ENCODE data around the gene ANGPTL7. TPM values are rescaled to one million over a fixed set of nuclear protein-coding genes. Genes with fewer than 3 reads are reported as not detected.

The ANGPTL7 gene
- total RNA-seq, 2 donors from 2014 or later, result 3.6 to 4.9 TPM

- TF ChIP-seq, protein P1, sequence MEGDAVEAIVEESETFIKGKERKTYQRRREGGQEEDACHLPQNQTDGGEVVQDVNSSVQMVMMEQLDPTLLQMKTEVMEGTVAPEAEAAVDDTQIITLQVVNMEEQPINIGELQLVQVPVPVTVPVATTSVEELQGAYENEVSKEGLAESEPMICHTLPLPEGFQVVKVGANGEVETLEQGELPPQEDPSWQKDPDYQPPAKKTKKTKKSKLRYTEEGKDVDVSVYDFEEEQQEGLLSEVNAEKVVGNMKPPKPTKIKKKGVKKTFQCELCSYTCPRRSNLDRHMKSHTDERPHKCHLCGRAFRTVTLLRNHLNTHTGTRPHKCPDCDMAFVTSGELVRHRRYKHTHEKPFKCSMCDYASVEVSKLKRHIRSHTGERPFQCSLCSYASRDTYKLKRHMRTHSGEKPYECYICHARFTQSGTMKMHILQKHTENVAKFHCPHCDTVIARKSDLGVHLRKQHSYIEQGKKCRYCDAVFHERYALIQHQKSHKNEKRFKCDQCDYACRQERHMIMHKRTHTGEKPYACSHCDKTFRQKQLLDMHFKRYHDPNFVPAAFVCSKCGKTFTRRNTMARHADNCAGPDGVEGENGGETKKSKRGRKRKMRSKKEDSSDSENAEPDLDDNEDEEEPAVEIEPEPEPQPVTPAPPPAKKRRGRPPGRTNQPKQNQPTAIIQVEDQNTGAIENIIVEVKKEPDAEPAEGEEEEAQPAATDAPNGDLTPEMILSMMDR (IDR thresholded peaks at IDR 0.05), result no peak
- TF ChIP-seq POLR2A (IDR thresholded peaks at IDR 0.05), result no peak
- intact Hi-C loops (cut with DNase I), result no loop called here
- no peak for DNase-seq
- ATAC-seq, result no peak
- Histone ChIP-seq H3K9me3 (no peaks in the 10 kb centered on the region), H3K27ac (no peak overlapping the region), H3K36me3 (replicated peaks in 1 of 2; ENCODE audit: insufficient read depth in 1 of 2, low read depth in 2 of 2) (peaks cover 9 to 20% of the 10 kb centered on the region in 2 donors), H3K4me3 (no peak overlapping the region), H3K4me1 (no peaks in the 10 kb centered on the region), H3K27me3 (no peaks in the 10 kb centered on the region)
- 94 to 100% methylated on average over 1 of the region's 1 CpG for WGBS, 2 donors
Measured at GRCh38 chr1:11216074-11216473, 26.9 kb downstream of the ANGPTL7 start.

DNA sequence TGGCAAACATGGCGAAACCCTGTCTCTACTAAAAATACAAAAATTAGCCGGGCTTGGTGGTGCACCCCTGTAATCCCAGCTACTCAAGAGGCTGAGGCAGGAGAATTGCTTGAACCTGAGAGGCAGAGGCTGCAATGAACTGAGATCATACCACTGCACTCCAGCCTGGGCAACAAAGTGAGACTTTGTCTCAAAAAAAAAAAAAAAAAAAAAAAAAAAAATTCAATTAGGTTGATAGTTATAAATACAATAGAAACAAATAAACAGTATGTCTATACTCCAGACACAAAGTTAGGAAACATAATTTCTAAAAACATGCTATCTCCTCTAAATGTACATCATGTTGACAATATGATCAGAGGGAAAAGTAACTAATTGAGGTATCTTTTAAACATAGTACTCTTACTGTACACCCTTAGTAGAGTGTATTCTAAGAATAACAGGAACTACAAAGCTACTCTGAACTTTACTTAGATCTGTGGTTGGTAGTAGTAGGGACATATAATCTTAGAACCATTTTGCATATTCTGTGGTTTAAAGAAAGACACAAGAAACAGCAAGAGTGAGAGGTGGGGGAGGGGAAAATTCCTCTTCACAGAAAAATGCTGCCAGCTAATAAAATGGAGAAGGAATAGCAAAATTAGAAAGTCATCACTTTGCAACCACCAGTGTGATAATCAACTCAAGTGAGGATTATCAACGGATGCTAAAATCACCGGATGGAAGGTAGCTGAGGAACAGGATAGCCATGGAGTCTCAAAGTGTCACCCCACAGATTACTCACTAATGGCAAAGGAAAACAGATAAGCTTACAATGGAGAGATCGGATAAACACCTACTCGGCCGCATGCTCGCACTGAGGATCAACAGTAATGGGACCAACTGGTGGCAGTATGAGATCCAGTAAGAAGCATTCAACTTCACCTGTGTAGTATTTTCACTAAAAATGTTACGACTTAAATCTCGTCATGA lies 38.2 kb downstream of the ANGPTL7 start:
- H3K4me3 ChIP-seq, result no peak overlapping the region
- no peaks in the 10 kb centered on the region for H3K4me1 ChIP-seq
- WGBS, 2 donors, result 87% methylated on average over 10 of the region's 10 CpGs
- H3K27me3 ChIP-seq, result no peaks in the 10 kb centered on the region
- intact Hi-C loops (cut with DNase I), result no loop called here
- ATAC-seq, result no peak
- no peaks in the 10 kb centered on the region for H3K9me3 ChIP-seq
- TF ChIP-seq, protein P1 (IDR thresholded peaks at IDR 0.05), result no peak
- TF ChIP-seq POLR2A (IDR thresholded peaks at IDR 0.05), result no peak
- DNase-seq, result no peak
- peaks cover 8 to 39% of the 10 kb centered on the region in 2 donors for H3K36me3 ChIP-seq (replicated peaks in 1 of 2; ENCODE audit: insufficient read depth in 1 of 2, low read depth in 2 of 2)
- no peak overlapping the region for H3K27ac ChIP-seq

DNA sequence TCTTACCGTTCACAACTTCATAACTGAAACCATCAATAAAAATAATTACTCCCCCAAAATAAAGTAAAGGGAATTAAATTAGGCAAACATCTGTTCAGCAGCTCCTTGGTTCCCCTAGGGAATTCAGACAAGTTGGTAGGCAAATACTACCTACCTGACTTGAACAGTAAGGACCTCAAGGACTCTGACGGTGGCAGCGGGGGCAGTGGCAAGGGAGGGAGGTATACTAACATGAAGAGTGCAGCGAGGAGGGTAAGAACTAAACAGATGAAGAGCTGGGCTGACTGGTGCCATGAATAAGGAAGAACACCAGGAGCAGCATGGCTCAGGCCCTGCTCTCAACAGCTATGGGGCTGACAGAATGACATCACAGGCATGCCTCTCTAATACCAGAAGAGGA lies 40.0 kb downstream of the ANGPTL7 start:
- WGBS, 2 donors, result 84 to 85% methylated on average over 4 of the region's 4 CpGs
- Histone ChIP-seq H3K4me1 (no peaks in the 10 kb centered on the region), H3K27me3 (no peaks in the 10 kb centered on the region), H3K9me3 (no peaks in the 10 kb centered on the region), H3K36me3 (replicated peaks in 1 of 2; ENCODE audit: insufficient read depth in 1 of 2, low read depth in 2 of 2) (peaks cover 8 to 49% of the 10 kb centered on the region in 2 donors), H3K27ac (no peak overlapping the region), H3K4me3 (no peak overlapping the region)
- ATAC-seq (no peak), DNase-seq (no peak)
- intact Hi-C loops (cut with DNase I), result no loop called here
- no peak for TF ChIP-seq POLR2A (IDR thresholded peaks at IDR 0.05)
- TF ChIP-seq, protein P1 (IDR thresholded peaks at IDR 0.05), result no peak

GRCh38 chr1:11233208-11233607 lies 44.1 kb downstream of the ANGPTL7 start:
- TF ChIP-seq, protein P1 (IDR thresholded peaks at IDR 0.05), result no peak
- no peak for TF ChIP-seq POLR2A (IDR thresholded peaks at IDR 0.05)
- 88 to 90% methylated on average over 2 of the region's 2 CpGs for WGBS, 2 donors
- ATAC-seq (no peak), DNase-seq (no peak)
- intact Hi-C loops (cut with DNase I), result no loop called here
- H3K36me3 ChIP-seq (replicated peaks in 1 of 2; ENCODE audit: insufficient read depth in 1 of 2, low read depth in 2 of 2), result peaks cover 12 to 60% of the 10 kb centered on the region in 2 donors
- no peaks in the 10 kb centered on the region for H3K27me3 ChIP-seq
- H3K9me3 ChIP-seq, result no peaks in the 10 kb centered on the region
- no peak overlapping the region for H3K4me3 ChIP-seq
- no peaks in the 10 kb centered on the region for H3K4me1 ChIP-seq
- H3K27ac ChIP-seq, result no peak overlapping the region
